ENCODE data around the gene NFAM1.

- TF ChIP-seq BHLHE40 (IDR thresholded peaks at IDR 0.05; ENCODE audit: low read depth, low read length) (no peak), POLR2A (IDR thresholded peaks at IDR 0.05; ENCODE audit: low read depth, low read length) (no peak), CTCF (conservative IDR thresholded peaks at IDR 0.05; ENCODE audit: low read depth, low read length) (no peak), MAFK (IDR thresholded peaks at IDR 0.05; ENCODE audit: low read depth, low read length) (no peak), MAZ (IDR thresholded peaks at IDR 0.05; ENCODE audit: borderline replicate concordance, low read depth, low read length) (no peak), MXI1 (IDR thresholded peaks at IDR 0.05; ENCODE audit: borderline replicate concordance, low read depth, low read length) (no peak), RFX5 (IDR thresholded peaks at IDR 0.05; ENCODE audit: low read depth, low read length) (no peak), FOS (IDR thresholded peaks at IDR 0.05; ENCODE audit: low read depth, low read length) (no peak), CEBPB (IDR thresholded peaks at IDR 0.05; ENCODE audit: low read depth, low read length) (no peak), RCOR1 (IDR thresholded peaks at IDR 0.05; ENCODE audit: insufficient replicate concordance, low read length) (no peak), ELK1 (IDR thresholded peaks at IDR 0.05; ENCODE audit: borderline replicate concordance, low read depth, low read length) (no peak), RAD21 (IDR thresholded peaks at IDR 0.05; ENCODE audit: low read length) (no peak), USF2 (IDR thresholded peaks at IDR 0.05; ENCODE audit: low read depth, low read length) (no peak)
These were observed 29.8 kb upstream of the NFAM1 start for GRCh38 chr22:42462016-42462415.

All from IMR-90 (cell line).